HT-29 (cell line): Measurements from ENCODE around the gene COQ4. TPM values are rescaled to one million over a fixed set of nuclear protein-coding genes. Genes with fewer than 3 reads are reported as not detected.
"Not testable (repeated sequence)": the region's sequence is repeated elsewhere in the genome, so short reads cannot be mapped to it uniquely, and the experiment has no call there.

Experiments
- DNase-seq: peaks from one replicate; pipeline ENCODE4 v3.0.0-alpha.2; 2015; ENCODE audit warnings: low spot score
- total RNA-seq: library from RNA; depleted of rRNA; stranded (reverse); fragments of >200 nt; shearing (Covaris generic); gene quantifications from 2 replicates; pipeline ENCODE4 v1.2.3, GENCODE V29; 2014; rRNA removed

Gene COQ4
- 71.3 and 76.1 TPM in 2 replicates for total RNA-seq

- DNase-seq = peak; percentile 97
Observed at GRCh38 chr9:128322404-128323211, at the start of gene COQ4, which contains the start of gene TRUB2. COQ4 (plus strand) TSS chr9:128322839; CDS start chr9:128322859, 20 bp downstream. TRUB2 (minus strand) TSS chr9:128322447; CDS start chr9:128322408, 39 bp downstream.

GRCh38 chr9:128274245-128274644 lies 48.4 kb upstream of the COQ4 start:
- DNase-seq = no peak

DNA sequence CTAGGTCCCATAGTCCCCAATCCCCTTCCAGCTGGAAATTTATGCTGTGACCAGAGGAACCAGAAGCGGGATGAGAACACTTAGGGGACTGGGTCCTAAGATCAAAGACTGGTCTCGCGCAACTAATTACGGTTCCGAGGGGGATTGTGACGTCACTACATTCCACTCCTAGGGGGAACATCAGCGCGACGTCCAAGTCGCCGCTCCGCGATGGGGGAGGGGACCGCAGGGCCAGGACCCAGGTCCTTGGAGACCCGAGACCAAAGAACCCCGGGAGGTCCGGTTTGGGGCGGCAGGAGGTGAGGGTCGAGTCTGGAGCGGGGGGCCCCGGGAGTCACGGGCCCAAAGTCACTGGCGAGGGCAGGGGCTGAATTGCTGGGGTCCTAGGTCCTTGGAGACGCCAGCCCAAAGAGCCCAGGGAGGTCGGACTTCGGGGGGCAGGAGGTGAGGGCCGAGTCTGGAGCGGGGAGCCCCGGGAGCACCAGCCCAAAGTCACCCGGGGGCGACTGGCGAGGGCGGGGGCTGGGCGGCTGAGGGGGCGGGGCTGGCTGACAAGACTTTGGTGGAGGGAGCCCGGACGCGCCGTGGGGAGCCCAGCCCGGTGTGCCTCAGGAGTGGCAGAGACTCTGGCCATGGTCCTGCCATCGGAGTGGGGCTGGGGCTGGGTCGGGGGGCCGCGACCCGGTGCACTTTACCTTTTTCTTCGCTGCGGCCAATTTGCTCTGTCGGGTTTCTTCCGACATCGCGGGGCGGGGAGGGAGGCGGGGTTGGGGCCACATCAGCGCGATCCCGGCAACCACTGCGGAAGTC lies 47.2 kb upstream of the COQ4 start, which contains the start of gene GOLGA2:
Gene GOLGA2 (minus strand): TSS at position 810 of the 810 bp plus-strand sequence. CDS start 31 bp downstream, at position 779.
- DNase-seq = peak; percentile 34

- peak; percentile 100 for DNase-seq
Observed at GRCh38 chr9:128276008-128276573, 46.5 kb upstream of the COQ4 start, which contains the start of gene SWI5. SWI5 (plus strand) TSS chr9:128276276.

DNA sequence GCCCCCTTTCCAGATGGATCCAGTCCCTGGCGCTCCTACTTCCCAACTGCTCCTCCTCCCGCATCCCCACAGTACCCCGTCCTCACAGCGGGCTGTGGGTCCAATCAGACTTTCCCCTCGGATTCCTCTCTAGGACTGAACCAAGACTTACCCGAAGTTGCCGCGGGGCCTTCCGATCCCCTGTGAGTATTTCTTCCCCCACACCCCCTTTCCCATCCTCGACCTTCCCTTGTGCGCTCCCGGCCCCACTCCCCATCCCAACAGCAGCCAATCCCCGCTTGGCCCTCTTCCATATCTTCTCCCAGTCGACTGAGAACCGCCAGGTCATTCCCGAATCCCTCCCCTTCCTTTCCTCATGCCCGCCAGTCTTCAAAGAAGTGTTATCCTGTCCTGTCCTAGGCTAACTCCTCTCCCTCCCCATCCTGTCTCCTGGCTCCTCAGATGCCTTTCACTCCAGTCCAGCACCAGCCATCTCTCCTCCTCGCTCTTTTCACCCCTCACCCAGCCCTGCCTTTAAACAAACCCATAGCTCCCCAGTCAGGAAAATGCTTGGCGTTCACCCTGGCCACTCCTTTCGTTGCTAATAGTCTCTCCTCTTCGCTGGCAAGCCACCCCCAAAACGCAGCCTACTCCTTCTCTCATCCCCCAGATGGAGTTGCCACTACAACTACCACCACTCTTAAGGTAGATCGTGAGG lies 45.9 kb upstream of the COQ4 start:
- DNase-seq = no peak

- not testable (repeated sequence) for DNase-seq
Observed at GRCh38 chr9:128279088-128280073, 43.3 kb upstream of the COQ4 start.

GRCh38 chr9:128280084-128280622 lies 42.5 kb upstream of the COQ4 start:
- DNase-seq = no peak

DNA sequence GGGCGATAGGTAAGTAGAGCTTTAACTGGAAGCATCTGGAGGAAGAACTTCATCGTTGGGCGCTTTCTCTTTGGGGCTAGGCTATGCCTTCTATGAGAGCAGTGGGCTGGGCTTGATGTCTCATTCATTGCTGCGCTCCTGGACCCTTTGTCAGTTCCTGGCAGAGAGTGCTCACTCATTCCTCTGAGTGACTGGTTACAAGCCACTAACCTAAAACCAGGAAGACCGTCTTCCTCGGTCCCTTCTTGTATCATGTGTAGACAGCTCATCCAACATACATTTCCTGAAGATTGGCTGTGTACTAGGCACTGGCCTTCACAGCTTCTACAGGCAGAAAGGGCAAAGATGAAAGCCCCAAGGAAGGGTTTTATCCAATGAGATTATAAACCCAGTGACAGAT lies 40.1 kb upstream of the COQ4 start:
- no peak for DNase-seq

DNA sequence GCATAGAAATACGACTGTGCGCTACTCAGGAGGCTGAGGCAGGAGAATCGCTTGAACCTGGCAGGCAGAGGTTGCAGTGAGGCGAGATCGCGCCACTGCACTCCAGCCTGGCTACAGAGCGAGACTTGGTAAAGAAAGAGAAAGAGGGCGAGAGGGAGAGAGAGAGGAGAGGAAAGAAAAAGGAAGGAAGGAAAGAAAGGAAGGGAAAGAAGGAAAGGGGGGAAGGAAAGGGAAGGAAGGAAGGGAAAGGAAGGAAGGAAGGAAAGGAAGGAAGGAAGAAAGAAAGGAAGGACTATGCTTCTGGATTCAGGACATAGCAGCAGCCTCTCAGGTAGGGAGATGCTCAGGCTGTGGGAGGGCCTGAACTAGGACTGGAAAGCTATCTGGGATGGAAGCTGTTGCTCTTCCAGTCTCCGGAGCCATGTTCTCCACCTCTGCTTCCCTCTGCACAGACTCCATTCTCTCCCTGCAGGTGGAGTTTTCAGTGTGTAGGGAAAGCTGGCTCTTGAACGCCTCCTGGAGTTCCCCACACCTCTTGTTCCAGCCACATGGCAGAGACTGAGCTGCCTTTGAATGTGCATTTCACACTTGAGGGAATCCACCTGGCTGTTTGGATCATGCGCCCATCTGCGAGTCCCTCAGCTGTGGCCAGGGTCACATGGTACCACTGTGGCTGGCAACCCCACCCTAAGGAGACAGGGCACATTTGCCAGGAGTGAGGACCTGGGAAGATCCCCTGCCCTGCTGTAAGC lies 37.4 kb upstream of the COQ4 start:
- no peak for DNase-seq

DNA sequence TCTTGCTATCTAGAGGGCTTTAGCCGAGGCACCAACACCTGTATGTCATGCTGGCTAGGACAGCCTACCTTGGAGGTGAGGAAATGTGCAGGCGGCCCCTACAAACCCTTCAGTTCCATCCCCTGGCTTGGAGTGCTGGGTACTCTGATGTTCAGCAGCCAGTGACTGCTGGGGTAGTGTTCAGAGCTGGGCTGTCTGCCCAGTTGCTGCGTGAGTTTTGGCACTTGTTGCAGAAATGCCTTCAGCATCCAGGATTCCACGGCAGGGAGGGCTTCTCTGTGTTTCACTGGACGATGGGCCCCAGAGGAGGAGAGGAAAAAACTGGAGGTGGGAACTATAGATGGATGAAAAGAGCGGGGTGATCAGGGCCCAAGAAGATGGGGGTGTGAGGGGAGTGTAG lies 36.2 kb upstream of the COQ4 start:
- DNase-seq = no peak

GRCh38 chr9:128288273-128289004 lies 34.2 kb upstream of the COQ4 start:
- DNase-seq = no peak

DNA sequence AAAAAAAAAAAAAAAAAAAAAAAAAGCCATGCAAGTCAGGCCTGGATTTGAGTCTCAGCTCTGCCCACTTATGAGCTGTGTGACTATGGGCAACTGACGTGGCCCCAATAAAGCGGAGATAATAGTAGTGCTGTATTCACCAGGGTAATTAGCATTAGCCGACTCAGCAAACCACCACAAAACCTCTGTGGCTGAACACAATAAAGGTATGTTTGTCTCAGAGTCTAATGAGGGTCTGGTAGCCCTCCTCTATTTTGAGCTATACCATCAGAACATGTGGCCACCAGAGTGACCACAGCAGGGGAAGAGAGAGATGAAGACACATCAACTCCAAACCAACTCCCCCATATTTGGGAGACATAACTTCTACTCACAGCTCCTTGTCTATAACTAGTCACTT lies 30.6 kb upstream of the COQ4 start:
- no peak for DNase-seq

GRCh38 chr9:128293091-128293490 lies 29.5 kb upstream of the COQ4 start:
- DNase-seq = no peak

- DNase-seq = no peak
Observed at GRCh38 chr9:128294142-128294541, 28.5 kb upstream of the COQ4 start.

- DNase-seq = no peak
Observed at GRCh38 chr9:128296340-128297220, 26.1 kb upstream of the COQ4 start.

DNA sequence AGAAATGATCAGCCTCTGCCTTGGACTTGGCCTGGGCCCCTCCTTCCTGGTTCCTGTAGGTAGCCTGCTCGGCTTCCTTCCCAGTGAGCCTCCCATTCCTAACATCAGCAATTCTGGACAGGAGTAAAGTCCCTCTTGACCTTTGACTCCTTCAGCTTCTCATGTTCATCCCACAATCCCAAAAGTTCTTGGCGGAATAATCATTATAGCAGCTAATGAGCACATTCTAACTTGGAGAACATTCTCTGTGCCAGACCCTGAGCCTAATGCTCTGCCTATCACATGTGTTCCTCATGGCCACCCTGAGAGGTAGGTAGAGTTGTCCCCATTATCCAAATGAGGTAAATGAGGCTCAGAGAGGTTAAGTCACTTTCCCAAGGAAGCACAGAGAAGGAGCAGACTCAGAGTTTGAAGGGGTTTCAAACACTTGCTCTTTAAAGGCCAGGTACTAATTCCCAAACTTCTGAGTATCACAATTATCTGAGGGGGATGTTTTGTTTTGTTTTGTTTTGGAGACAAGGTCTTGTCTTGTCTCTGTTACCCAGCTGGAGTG lies 25.3 kb upstream of the COQ4 start:
- no peak for DNase-seq
